ENCODE results near the gene PDP2.

Gene PDP2

GRCh38 chr16:66917741-66918140 lies 37.4 kb downstream of the PDP2 start:
- TF ChIP-seq, protein P1, sequence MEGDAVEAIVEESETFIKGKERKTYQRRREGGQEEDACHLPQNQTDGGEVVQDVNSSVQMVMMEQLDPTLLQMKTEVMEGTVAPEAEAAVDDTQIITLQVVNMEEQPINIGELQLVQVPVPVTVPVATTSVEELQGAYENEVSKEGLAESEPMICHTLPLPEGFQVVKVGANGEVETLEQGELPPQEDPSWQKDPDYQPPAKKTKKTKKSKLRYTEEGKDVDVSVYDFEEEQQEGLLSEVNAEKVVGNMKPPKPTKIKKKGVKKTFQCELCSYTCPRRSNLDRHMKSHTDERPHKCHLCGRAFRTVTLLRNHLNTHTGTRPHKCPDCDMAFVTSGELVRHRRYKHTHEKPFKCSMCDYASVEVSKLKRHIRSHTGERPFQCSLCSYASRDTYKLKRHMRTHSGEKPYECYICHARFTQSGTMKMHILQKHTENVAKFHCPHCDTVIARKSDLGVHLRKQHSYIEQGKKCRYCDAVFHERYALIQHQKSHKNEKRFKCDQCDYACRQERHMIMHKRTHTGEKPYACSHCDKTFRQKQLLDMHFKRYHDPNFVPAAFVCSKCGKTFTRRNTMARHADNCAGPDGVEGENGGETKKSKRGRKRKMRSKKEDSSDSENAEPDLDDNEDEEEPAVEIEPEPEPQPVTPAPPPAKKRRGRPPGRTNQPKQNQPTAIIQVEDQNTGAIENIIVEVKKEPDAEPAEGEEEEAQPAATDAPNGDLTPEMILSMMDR (IDR thresholded peaks at IDR 0.05; ENCODE audit: low read depth, low read length): no peak
- H3K4me3 ChIP-seq (ENCODE audit: low read depth, low read length): no peak overlapping the region

GRCh38 chr16:66918355-66918754 lies 38.0 kb downstream of the PDP2 start:
- TF ChIP-seq, protein P1 (IDR thresholded peaks at IDR 0.05; ENCODE audit: low read depth, low read length): no peak
- no peak overlapping the region for H3K4me3 ChIP-seq (ENCODE audit: low read depth, low read length)

DNA sequence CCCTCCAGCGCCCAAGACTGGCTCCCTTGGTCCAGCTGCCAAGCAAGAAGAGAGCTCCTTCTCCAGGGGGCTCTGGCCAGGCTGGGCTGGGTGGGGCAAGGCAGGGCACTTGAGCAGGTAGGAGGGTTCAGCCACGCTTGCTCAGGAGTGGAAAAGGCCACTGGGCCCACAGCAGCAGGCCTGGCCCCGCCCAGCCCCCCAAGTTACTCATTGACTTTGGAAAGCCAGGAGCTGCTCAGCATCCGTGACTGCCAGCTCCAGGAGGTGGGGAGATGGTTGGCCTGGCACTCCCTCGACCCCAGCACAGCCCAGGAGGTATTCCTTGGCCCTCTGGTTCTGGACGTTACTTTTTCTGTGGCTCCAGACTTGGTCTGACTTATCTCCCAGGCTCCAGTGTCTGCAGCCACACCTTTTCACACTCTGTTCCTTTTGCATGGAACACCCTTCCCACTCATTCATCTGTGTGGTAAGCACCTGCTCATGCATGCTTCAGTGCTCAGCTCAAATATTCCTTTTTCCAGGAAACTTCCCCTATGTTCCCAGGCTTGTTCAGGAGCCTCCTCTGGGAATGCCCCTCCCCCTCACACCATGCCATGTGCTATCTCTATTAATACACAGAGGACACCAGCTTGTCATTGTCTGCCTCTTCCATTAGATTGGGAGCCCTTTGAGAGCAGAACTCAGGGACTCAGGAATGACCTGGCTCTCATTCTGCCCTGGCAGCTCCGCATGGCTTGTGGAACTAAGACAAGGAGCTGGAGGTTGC lies 38.7 kb downstream of the PDP2 start, which contains the start of gene CDH16:
CDH16 (minus strand) TSS at position 83 of the 766 bp plus-strand sequence. CDS start 820 bp downstream, outside the sequence.
- no peak within 1 kb of the TSS for H3K4me3 ChIP-seq (ENCODE audit: low read depth, low read length)
- TF ChIP-seq, protein P1 (IDR thresholded peaks at IDR 0.05; ENCODE audit: low read depth, low read length): no peak

GRCh38 chr16:66919569-66920298 lies 39.4 kb downstream of the PDP2 start:
- H3K4me3 ChIP-seq (ENCODE audit: low read depth, low read length): no peak overlapping the region
- TF ChIP-seq, protein P1 (IDR thresholded peaks at IDR 0.05; ENCODE audit: low read depth, low read length): no peak

DNA sequence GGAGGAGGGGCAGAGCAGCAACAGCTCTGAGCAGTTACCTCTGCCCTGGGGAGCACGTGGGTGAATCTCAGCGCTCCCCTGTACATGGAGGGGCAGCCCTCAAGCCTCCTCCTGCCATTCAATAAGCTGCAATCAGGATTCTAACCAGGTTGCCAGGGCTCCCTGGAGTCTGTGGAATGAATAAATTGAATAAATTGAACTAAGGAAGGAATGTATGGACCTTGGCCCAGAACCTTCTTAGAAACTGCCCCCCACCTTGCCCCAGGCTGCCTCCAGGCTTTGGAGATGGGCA lies 39.9 kb downstream of the PDP2 start:
- no peak overlapping the region for H3K4me3 ChIP-seq (ENCODE audit: low read depth, low read length)
- TF ChIP-seq, protein P1 (IDR thresholded peaks at IDR 0.05; ENCODE audit: low read depth, low read length): no peak

DNA sequence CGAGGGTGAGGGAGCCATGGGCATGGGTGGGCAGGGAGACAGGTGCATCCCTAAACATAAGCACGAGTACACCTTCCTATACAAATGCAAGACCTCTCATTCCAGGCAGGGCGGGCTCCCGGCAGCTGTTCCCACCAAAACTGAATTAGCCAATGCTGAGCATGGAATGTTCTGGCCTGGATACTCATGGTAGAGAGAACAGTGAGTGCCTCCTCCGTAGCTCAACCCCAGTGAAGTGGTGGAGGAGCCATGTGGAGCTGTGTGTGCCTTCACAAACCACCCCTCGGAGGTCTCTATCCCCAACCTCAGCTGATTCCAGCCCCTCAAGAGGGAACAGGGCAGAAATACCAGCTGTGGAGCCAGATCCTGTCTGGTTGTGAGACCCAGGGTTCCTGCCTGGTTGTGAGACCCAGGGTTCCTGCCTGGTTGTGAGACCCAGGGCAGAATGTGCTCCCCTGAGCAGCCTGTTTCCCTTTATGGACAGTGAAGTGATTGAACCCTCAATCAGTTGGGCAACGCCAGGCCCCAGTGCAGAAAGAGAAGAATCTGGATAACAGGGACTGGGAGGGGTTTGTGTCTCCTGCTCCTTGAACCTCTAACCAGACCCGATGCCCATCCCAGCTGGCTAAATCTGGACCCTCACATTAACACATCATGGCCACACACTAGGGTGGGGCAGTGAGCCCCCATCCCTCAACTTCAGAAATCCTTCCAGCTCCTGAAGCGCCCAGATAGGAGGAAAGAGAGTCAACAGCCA lies 40.8 kb downstream of the PDP2 start:
- TF ChIP-seq, protein P1 (IDR thresholded peaks at IDR 0.05; ENCODE audit: low read depth, low read length): no peak
- H3K4me3 ChIP-seq (ENCODE audit: low read depth, low read length): no peak overlapping the region
